HS-5 (cell line): ENCODE measurements around the gene TSPO2.

Experiments
- DNase-seq: peaks from one replicate; pipeline ENCODE4 v3.0.0-alpha.2; 2012; ENCODE audit warnings: low read depth

Gene TSPO2

GRCh38 chr6:41075651-41076626 lies 33.7 kb downstream of the TSPO2 start:
- DNase-seq = no peak

- no peak for DNase-seq
Observed at GRCh38 chr6:41077536-41077935, 35.3 kb downstream of the TSPO2 start.

GRCh38 chr6:41078101-41078500 lies 35.8 kb downstream of the TSPO2 start:
- DNase-seq = no peak

- DNase-seq = no peak
Observed at GRCh38 chr6:41079080-41079479, 36.8 kb downstream of the TSPO2 start.

GRCh38 chr6:41080621-41081020 lies 38.4 kb downstream of the TSPO2 start:
- DNase-seq = no peak

- DNase-seq = no peak
Observed at GRCh38 chr6:41083072-41083471, 40.8 kb downstream of the TSPO2 start.

- no peak for DNase-seq
Observed at GRCh38 chr6:41085182-41085581, 42.9 kb downstream of the TSPO2 start.

GRCh38 chr6:41088451-41088850 lies 46.2 kb downstream of the TSPO2 start:
- no peak for DNase-seq

GRCh38 chr6:41090841-41091761 lies 48.8 kb downstream of the TSPO2 start:
- no peak for DNase-seq

- no peak for DNase-seq
Observed at GRCh38 chr6:41092421-41093140, 50.3 kb downstream of the TSPO2 start.

- no peak for DNase-seq
Observed at GRCh38 chr6:41093729-41094128, 51.5 kb downstream of the TSPO2 start.
